ENCODE measurements around the gene OSGIN1.

The OSGIN1 gene

DNA sequence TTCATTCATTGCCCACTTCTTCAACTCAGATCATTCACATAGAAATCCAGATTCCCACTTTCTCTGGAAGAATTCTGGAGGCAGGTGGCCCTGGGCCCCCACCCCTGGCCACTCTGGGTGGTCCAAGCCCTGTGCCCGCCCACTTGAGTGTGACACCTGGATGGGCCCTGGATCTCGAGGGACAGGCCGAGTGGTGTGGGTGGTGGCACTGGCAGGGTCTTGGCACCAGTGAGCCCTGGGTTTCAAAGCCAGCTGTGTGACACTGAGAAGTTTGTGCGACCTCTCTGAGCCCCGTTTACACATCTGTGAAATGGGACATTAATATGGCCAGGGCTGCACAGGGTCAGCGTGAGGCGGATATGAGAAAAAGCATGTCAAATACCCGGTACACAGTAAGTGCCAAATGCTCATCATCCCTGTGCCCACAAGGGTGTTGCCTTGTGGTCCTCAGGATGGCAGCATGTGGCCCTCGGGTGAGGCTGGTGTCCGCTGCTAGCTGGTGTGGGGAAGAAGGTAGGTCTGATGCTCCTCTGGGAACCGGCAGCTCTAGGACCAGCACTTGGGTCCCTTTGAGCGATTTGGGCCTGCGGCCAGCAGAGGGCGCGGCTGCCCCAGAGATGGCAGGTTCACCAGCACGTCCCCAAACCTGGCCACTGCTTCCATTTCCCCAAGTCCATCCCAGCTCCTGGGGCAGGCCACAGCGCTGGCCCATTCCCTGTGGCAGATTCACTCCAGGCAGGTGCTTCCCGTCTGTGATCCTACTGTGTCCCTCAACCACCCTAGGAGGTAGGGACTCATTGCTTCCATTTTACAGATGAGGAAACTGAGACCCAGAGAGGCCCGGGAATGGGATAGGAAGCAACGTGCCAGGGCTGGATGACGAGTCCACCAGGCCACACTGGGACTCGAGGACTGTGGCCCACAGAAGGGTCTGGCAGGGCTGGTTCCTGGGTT is 3.6 kb downstream of the OSGIN1 start:
- in situ Hi-C loops (cut with HindIII; ENCODE audit: low sequenced_read_pairs), result no loop called here

GRCh38 chr16:83957296-83957855 is 4.3 kb downstream of the OSGIN1 start:
- in situ Hi-C loops (cut with HindIII; ENCODE audit: low sequenced_read_pairs), result no loop called here

DNA sequence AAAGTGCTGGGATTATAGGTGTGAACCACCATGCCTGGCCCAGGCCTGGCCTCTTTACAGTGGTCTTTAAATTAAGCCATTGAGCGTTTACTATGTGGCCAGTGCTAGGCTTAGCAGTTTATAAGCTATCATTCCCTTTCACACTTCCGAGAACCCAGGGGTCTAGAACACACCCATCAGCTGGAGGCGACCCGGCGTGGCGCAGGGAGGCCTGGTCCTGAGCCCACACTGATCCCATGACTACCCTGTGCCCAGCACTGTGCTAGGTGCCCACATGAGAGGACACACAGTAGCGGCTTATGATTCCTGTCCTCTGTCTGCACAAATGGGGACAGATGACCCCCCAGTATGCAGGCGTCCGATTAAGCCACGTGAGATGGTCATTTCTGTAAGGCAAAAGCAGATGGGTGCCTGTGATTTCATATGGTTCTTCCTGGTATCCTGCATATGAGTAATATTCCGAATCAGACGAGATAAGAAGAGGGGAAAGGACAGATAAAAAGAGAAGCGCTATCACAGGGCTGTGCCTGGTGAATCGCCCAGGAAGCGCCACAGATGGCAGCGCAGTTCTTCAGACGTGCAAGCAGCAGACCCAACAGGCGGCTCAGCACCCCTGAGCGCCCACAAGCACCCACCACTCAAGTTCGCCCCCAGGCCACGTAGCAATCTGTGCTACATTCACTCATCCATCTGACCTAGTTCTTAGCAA is 5.3 kb downstream of the OSGIN1 start:
- in situ Hi-C loops (cut with HindIII; ENCODE audit: low sequenced_read_pairs), result no loop called here

DNA sequence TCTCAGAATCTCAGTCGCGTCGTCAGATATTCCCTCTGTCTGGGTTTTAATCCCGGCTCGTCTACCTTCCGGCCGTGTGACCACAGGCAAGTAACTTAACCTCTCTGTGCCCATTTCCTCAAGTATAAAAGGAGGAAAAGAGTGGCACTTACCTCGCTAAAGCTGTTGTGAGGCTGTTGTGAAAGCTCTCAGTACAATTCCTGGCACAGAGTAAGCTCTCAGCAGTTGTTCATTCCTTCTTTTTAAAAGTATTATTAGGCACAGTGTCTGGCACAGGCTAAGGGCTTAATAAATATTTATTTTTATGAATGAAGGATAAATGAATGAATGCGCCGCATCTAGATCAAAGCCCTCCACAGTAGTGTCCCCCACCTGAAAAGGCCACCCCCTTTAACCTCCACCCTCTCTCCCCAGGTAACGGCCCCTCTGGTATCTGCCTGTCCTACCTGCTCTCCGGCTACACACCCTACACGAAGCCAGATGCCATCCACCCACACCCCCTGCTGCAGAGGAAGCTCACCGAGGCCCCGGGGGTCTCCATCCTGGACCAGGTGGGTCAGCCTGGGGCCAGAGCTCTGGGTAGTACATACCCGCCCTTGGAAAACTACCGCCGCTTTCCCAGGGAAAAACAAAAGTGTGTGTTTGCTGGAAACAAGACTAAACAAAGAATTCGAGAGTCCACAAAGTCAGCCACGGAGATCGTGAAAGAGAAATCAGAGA is 6.0 kb downstream of the OSGIN1 start:
- in situ Hi-C loops (cut with HindIII; ENCODE audit: low sequenced_read_pairs), result no loop called here

- in situ Hi-C loops (cut with HindIII; ENCODE audit: low sequenced_read_pairs), result no loop called here
Measured at GRCh38 chr16:83959656-83960434, 6.8 kb downstream of the OSGIN1 start.

DNA sequence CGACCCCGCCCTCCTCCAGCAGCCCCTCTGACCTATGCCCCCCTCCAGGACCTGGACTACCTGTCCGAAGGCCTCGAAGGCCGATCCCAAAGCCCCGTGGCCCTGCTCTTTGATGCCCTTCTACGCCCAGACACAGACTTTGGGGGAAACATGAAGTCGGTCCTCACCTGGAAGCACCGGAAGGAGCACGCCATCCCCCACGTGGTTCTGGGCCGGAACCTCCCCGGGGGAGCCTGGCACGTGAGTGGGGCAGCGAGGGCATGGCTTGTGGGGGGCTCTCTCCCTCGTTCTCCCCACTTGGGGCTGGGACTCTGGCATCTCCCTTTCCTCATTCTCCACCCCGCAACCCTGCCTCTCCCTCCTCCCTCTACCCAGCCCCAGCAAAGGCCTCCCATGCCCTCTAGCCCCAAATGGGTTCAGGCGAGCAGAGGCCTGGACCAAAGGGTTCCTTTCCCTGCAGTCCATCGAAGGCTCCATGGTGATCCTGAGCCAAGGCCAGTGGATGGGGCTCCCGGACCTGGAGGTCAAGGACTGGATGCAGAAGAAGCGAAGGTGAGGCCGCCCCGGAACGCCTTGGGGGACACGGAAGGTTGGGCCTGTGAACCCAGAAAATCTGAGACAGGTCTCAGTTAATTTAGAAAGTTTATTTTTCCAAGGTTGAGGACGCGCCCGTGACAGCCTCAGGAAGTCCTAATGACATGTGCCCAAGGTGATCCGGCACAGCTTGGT is 7.6 kb downstream of the OSGIN1 start:
- in situ Hi-C loops (cut with HindIII; ENCODE audit: low sequenced_read_pairs), result no loop called here

DNA sequence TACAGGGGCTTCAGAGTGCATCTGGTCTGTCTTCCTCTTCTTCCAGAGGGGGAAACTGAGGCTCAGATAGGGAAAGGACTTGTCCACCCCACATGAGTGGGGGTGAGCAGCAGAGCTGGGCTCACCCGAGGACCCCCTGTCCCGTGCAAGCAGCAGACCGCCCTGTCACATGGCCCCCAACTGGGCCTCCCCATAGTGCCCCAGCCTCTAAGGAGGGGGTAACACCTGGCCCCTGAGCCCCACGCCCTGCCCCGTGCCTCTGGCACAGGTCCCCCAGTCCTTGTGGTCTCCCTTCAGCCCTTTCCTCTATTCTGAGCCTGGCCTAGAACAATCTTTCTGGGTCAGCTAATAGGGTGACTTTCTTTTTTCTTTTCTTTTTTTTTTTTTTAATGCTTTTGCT is 8.6 kb downstream of the OSGIN1 start:
- in situ Hi-C loops (cut with HindIII; ENCODE audit: low sequenced_read_pairs), result no loop called here

DNA sequence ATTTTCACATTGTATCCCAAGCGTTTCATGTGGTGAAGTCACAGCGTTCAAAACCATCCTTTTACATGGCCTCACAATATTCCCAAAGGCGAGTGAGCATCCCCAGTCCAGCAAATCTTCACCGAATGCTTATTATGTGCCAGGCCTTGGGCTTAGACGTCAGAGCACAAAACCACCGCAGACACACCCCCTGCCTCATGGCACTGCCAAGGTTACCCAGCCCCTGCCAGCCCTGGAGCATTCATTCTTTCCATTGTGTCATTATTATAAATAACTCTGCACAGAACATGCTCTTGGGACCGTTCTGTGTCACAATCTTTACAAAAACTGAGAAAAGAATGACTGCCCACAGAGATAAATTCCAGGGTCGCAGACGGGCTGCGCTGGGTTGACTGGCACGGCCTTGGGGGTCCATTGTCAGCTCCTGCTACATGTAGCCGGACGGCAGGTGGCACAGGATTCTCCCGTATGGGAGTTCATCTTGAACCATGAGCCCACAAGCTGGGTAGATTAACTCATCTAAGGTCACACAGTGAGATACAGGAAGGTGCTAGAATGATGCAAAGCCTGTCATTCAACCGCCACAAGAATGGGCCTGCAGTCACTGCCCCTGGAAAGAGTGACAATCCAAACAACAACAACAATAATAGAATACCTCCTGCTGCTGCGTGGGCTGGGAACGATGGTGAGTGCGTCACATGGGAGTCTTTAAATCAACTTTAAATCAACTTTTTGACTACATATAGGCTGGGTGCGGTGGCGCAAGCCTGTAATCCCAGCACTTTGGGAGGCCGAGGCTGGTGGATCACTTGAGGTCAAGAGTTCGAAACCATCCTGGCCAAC is 10.5 kb downstream of the OSGIN1 start:
- in situ Hi-C loops (cut with HindIII; ENCODE audit: low sequenced_read_pairs), result no loop called here

DNA sequence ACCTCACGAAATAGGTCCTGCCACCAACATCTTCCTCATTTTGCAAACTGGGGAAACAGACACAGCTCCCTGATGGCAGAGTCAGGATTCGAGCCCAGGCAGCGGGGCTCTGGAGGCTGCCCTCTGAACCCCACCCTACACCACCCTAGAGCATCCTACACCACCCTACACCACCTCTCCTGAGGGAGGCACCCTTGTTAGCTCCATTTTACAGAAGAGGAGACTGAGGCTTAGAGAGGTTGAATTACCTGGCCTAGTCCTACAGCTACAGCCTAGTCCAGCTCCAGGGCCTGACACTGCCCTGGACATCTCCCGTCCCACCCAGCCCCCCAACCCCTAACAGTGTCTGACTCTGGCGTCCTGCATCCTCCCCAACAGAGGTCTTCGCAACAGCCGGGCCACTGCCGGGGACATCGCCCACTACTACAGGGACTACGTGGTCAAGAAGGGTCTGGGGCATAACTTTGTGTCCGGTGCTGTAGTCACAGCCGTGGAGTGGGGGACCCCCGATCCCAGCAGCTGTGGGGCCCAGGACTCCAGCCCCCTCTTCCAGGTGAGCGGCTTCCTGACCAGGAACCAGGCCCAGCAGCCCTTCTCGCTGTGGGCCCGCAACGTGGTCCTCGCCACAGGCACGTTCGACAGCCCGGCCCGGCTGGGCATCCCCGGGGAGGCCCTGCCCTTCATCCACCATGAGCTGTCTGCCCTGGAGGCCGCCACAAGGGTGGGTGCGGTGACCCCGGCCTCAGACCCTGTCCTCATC is 11.8 kb downstream of the OSGIN1 start:
- in situ Hi-C loops (cut with HindIII; ENCODE audit: low sequenced_read_pairs), result no loop called here

- in situ Hi-C loops (cut with HindIII; ENCODE audit: low sequenced_read_pairs), result no loop called here
Measured at GRCh38 chr16:83965444-83966152, 12.6 kb downstream of the OSGIN1 start.

DNA sequence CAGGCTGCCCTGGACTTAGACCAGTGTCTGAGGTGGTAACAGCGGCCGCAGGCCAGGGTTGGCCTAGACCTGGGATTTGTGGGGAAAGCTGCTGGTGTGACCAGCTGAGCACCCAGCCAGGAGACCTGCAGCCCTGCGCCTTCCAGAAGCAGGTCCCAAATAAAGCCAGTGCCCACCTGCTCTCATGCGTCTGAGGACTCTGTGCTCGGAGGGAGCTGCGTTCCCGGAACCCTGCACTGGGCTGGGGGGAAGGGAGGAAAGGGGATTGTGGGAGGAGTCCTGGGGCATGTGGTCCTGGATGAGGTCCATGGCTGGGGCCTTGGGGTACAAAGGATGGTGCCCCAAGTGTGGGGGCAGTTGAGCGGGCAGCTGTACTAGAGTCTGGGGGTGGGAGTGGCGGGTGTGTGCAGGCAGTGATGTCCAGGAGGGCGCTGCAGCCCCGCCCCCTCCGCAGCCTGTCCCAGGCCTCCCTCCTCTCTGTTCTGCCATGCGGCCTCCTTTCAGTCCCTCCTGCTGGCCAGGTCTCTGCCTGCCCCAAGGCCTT is 13.2 kb downstream of the OSGIN1 start:
- in situ Hi-C loops (cut with HindIII; ENCODE audit: low sequenced_read_pairs), result no loop called here

DNA sequence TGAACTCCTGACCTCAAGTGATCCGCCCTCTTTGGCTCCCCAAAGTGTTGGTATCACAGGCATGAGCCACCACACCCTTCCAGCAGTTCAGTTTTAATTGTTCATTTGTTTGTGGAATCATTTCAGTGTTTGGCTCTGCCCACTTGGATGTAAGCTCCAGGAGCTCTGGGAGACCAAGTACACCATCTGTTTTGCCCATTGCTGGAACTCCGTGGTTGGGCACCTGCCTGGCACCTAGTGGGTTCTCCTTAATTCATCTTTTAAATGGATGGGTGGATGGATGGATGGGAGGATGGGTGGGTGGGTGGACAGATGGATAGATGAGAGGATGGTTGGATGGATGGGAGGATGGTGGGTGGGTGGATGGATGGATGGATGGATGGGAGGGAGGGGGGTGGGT is 14.1 kb downstream of the OSGIN1 start:
- in situ Hi-C loops (cut with HindIII; ENCODE audit: low sequenced_read_pairs), result no loop called here

GRCh38 chr16:83967838-83968305 is 14.8 kb downstream of the OSGIN1 start, which contains the start of gene NECAB2:
Gene NECAB2, plus strand, starts transcription at chr16:83968244. Its CDS starts 405 bp downstream, at chr16:83968649.
- in situ Hi-C loops (cut with HindIII; ENCODE audit: low sequenced_read_pairs), result no loop called here

DNA sequence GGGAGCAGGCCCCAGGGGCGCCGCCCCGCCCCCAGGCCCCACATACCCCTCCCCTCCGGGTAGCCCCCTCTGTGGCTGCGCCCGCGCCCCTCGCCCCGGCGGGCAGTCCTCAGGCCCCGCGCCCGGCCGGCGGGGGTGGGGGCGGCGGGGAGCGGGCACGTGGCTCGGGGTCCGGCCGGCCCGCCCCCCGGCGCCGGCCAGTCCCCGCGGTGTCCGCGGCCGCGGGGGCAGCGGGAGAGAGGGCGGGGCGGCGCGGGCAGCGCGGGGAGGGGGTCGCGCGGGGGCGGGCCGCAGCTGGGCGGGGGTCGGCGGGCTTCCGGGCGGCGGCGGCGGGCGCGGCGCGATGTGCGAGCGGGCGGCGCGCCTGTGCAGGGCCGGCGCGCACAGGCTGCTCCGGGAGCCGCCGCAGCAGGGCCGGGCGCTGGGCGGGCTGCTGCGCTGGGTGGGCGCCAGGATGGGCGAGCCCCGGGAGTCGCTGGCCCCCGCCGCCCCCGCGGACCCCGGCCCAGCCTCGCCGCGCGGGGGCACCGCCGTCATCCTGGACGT is 15.3 kb downstream of the OSGIN1 start:
- in situ Hi-C loops (cut with HindIII; ENCODE audit: low sequenced_read_pairs), result no loop called here

- in situ Hi-C loops (cut with HindIII; ENCODE audit: low sequenced_read_pairs), result no loop called here
Measured at GRCh38 chr16:83968891-83969649, 16.0 kb downstream of the OSGIN1 start.
